CD8-positive, alpha-beta memory T cell (primary cell): ENCODE data around the gene ATOH8. TPM values are rescaled to one million over a fixed set of nuclear protein-coding genes. Genes with fewer than 3 reads are reported as not detected.
A peak's percentile ranks its signal among the peaks of the same experiment; 100 is the strongest.

ENCODE experiments used
- CTCF ChIA-PET: fragments of 350-600 bp; sonication (Branson Sonifier 250); formaldehyde crosslinking; loops from one replicate; lab custom pipeline; 2021; ENCODE audit warnings: antibody characterized with exemption; lab: Charles Lee
- POLR2A ChIA-PET: fragments of 350-600 bp; sonication (Branson Sonifier 250); formaldehyde crosslinking; loops from one replicate; lab custom pipeline; 2021; ENCODE audit warnings: antibody characterized with exemption; lab: Charles Lee
- DNase-seq, 5 donors: peaks; one replicate each; pipeline versions ENCODE4 v3.0.0 to v3.0.0-alpha.2; 2020 to 2022; ENCODE audit warnings: mixed read lengths in 1 of 5
- H3K27ac ChIP-seq: one replicate; pipeline ENCODE4 v1.7.0; 2013; ENCODE audit warnings: low read depth, mild to moderate bottlenecking, low read length, moderate library complexity
- H3K27me3 ChIP-seq: 2 replicates; pipeline ENCODE4 v1.7.0; 2013; ENCODE audit warnings: low read length, mild to moderate bottlenecking; ENCODE audit not compliant: insufficient read depth, poor library complexity, severe bottlenecking
- H3K36me3 ChIP-seq: 2 replicates; pipeline ENCODE4 v1.7.0; 2013; ENCODE audit warnings: mild to moderate bottlenecking, low read length, moderate library complexity; ENCODE audit not compliant: insufficient read depth
- H3K4me1 ChIP-seq: 2 replicates; pipeline ENCODE4 v1.7.0; 2013; ENCODE audit warnings: mild to moderate bottlenecking, low read length, moderate library complexity; ENCODE audit not compliant: insufficient read depth
- H3K4me3 ChIP-seq: 2 replicates; pipeline ENCODE4 v1.7.0; 2013; ENCODE audit warnings: mild to moderate bottlenecking, low read length
- H3K9me3 ChIP-seq: 2 replicates; pipeline ENCODE4 v1.7.0; 2013; ENCODE audit warnings: mild to moderate bottlenecking, low read length
- H3K27ac Mint-ChIP-seq, 8 donors: one replicate each; pipeline ENCODE4 v1.8.0; 2020 to 2021; ENCODE audit warnings: mixed read lengths in 8 of 8, mild to moderate bottlenecking in 6 of 8, inconsistent platforms in 3 of 8, moderate library complexity in 3 of 8
- H3K27me3 Mint-ChIP-seq, 2 donors: one replicate each; pipeline ENCODE4 v1.8.0; 2020 to 2021; ENCODE audit warnings: mixed read lengths in 2 of 2, mild to moderate bottlenecking in 1 of 2, moderate library complexity in 1 of 2
- H3K36me3 Mint-ChIP-seq, 3 donors: one replicate each; pipeline ENCODE4 v1.8.0; 2020 to 2021; ENCODE audit warnings: mixed read lengths in 3 of 3, inconsistent platforms in 1 of 3, mild to moderate bottlenecking in 1 of 3
- H3K4me1 Mint-ChIP-seq, 3 donors: one replicate each; pipeline ENCODE4 v1.8.0; 2020 to 2021; ENCODE audit warnings: mixed read lengths in 3 of 3, inconsistent platforms in 1 of 3, mild to moderate bottlenecking in 1 of 3
- H3K4me3 Mint-ChIP-seq, 7 donors: one replicate each; pipeline ENCODE4 v1.8.0; 2020 to 2021; ENCODE audit warnings: mixed read lengths in 7 of 7, mild to moderate bottlenecking in 6 of 7, moderate library complexity in 4 of 7, inconsistent platforms in 2 of 7
- H3K9me3 Mint-ChIP-seq, 5 donors: one replicate each; pipeline ENCODE4 v1.8.0; 2020 to 2022; ENCODE audit warnings: mixed read lengths in 5 of 5, mild to moderate bottlenecking in 3 of 5, moderate library complexity in 2 of 5, inconsistent platforms in 1 of 5
- polyA plus RNA-seq: library from polyadenylated mRNA; unstranded; fragments of 300-500 nt; fragmentation: Illumina TruSeq; gene quantifications from one replicate; pipeline ENCODE4 v1.2.3, GENCODE V29; 2021
- total RNA-seq, 2 experiments: library from RNA; stranded (reverse); gene quantifications; one replicate each; pipeline ENCODE4 v1.2.3, GENCODE V29; 2021

ATOH8 gene
- total and polyA plus RNA-seq, 3 experiments from 2014 or later: not detected

- CTCF ChIA-PET: interaction anchor here (1.1 kb wide), 1 partner anchor 40 kb away, joined by 3 read pairs; no protein-coding TSS in a partner anchor
- Histone ChIP-seq H3K4me1 (no peaks in the 10 kb centered on the region), H3K36me3 (no peaks in the 10 kb centered on the region), H3K4me3 (no peak overlapping the region), H3K27ac (no peak overlapping the region), H3K9me3 (no peaks in the 10 kb centered on the region), H3K27me3 (peaks cover 12% of the 10 kb centered on the region)
- no peak for DNase-seq
- POLR2A ChIA-PET: no interaction called here
- no peaks in the 10 kb centered on the region for H3K36me3 Mint-ChIP-seq
- H3K27me3 Mint-ChIP-seq: peaks cover 15 to 50% of the 10 kb centered on the region in 2 donors
- H3K4me3 Mint-ChIP-seq: peak overlapping the region in 1 of 7 donors; percentile 32
- H3K9me3 Mint-ChIP-seq: peaks cover 0 to 2% (median 0%) of the 10 kb centered on the region in 5 donors
- H3K27ac Mint-ChIP-seq: no peak overlapping the region
- peaks cover 0 to 5% (median 2%) of the 10 kb centered on the region in 3 donors for H3K4me1 Mint-ChIP-seq
These were observed 18.4 kb downstream of the ATOH8 start for GRCh38 chr2:85772019-85772745.

GRCh38 chr2:85772841-85773491, 19.2 kb downstream of the ATOH8 start:
- no peaks in the 10 kb centered on the region for H3K36me3 Mint-ChIP-seq
- Histone ChIP-seq H3K27me3 (peaks cover 12% of the 10 kb centered on the region), H3K9me3 (no peaks in the 10 kb centered on the region), H3K4me3 (no peak overlapping the region), H3K27ac (no peak overlapping the region), H3K4me1 (no peaks in the 10 kb centered on the region), H3K36me3 (no peaks in the 10 kb centered on the region)
- H3K27ac Mint-ChIP-seq: peak overlapping the region in 1 of 8 donors; percentile 42
- H3K4me3 Mint-ChIP-seq: peak overlapping the region in 1 of 7 donors; percentile 46
- CTCF ChIA-PET: no interaction called here
- H3K27me3 Mint-ChIP-seq: peaks cover 15 to 52% of the 10 kb centered on the region in 2 donors
- peaks cover 0 to 5% (median 2%) of the 10 kb centered on the region in 3 donors for H3K4me1 Mint-ChIP-seq
- POLR2A ChIA-PET: no interaction called here
- peaks cover 0 to 2% (median 0%) of the 10 kb centered on the region in 5 donors for H3K9me3 Mint-ChIP-seq
- no peak for DNase-seq

GRCh38 chr2:85773692-85774091, 19.9 kb downstream of the ATOH8 start:
- H3K4me3 ChIP-seq: no peak overlapping the region
- peaks cover 12% of the 10 kb centered on the region for H3K27me3 ChIP-seq
- ChIA-PET POLR2A (no interaction called here), CTCF (no interaction called here)
- Mint-ChIP-seq H3K4me3 (no peak overlapping the region), H3K9me3 (peaks cover 0 to 2% (median 0%) of the 10 kb centered on the region in 5 donors), H3K27ac (peak overlapping the region in 1 of 8 donors; percentile 51), H3K36me3 (no peaks in the 10 kb centered on the region), H3K27me3 (peaks cover 15 to 55% of the 10 kb centered on the region in 2 donors), H3K4me1 (peaks cover 0 to 5% (median 2%) of the 10 kb centered on the region in 3 donors)
- no peak overlapping the region for H3K27ac ChIP-seq
- no peaks in the 10 kb centered on the region for H3K4me1 ChIP-seq
- H3K9me3 ChIP-seq: no peaks in the 10 kb centered on the region
- DNase-seq: no peak
- no peaks in the 10 kb centered on the region for H3K36me3 ChIP-seq

GRCh38 chr2:85774126-85774978, 20.6 kb downstream of the ATOH8 start:
- Mint-ChIP-seq H3K9me3 (peaks cover 0 to 2% (median 0%) of the 10 kb centered on the region in 5 donors), H3K27ac (peak overlapping the region in 2 of 8 donors; percentile 23 to 77), H3K4me1 (peaks cover 0 to 5% (median 2%) of the 10 kb centered on the region in 3 donors), H3K4me3 (no peak overlapping the region), H3K36me3 (no peaks in the 10 kb centered on the region), H3K27me3 (peaks cover 15 to 51% of the 10 kb centered on the region in 2 donors)
- H3K9me3 ChIP-seq: no peaks in the 10 kb centered on the region
- H3K27ac ChIP-seq: no peak overlapping the region
- H3K36me3 ChIP-seq: no peaks in the 10 kb centered on the region
- H3K4me1 ChIP-seq: no peaks in the 10 kb centered on the region
- H3K4me3 ChIP-seq: no peak overlapping the region
- peaks cover 12% of the 10 kb centered on the region for H3K27me3 ChIP-seq
- ChIA-PET CTCF (interaction anchor here (0.9 kb wide), 1 partner anchor 46 kb away, joined by 3 read pairs; no protein-coding TSS in a partner anchor), POLR2A (no interaction called here)
- DNase-seq: no peak

GRCh38 chr2:85775406-85776381, 21.9 kb downstream of the ATOH8 start:
- Mint-ChIP-seq H3K9me3 (peaks cover 0 to 2% (median 0%) of the 10 kb centered on the region in 5 donors), H3K36me3 (no peaks in the 10 kb centered on the region), H3K4me1 (peaks cover 0 to 5% (median 2%) of the 10 kb centered on the region in 3 donors), H3K27ac (peak overlapping the region in 7 of 8 donors; percentile 50 to 90 (median 61)), H3K4me3 (peak overlapping the region in 2 of 7 donors; percentile 6 to 23), H3K27me3 (peaks cover 15 to 47% of the 10 kb centered on the region in 2 donors)
- Histone ChIP-seq H3K27me3 (peaks cover 11% of the 10 kb centered on the region), H3K4me1 (no peaks in the 10 kb centered on the region), H3K27ac (no peak overlapping the region), H3K36me3 (no peaks in the 10 kb centered on the region), H3K9me3 (no peaks in the 10 kb centered on the region), H3K4me3 (no peak overlapping the region)
- ChIA-PET CTCF (interaction anchor here (1.3 kb wide), 1 partner anchor 10 kb away, joined by 3 read pairs; no protein-coding TSS in a partner anchor), POLR2A (no interaction called here)
- DNase-seq: peak in 2 of 5 donors; percentile 25 to 47

- no peak for DNase-seq
- POLR2A ChIA-PET: no interaction called here
- no peaks in the 10 kb centered on the region for H3K36me3 ChIP-seq
- Mint-ChIP-seq H3K4me1 (peaks cover 0 to 5% (median under 1%) of the 10 kb centered on the region in 3 donors), H3K4me3 (no peak overlapping the region), H3K27ac (peak overlapping the region in 3 of 8 donors; percentile 21 to 63 (median 37)), H3K27me3 (peaks cover 14 to 37% of the 10 kb centered on the region in 2 donors), H3K36me3 (no peaks in the 10 kb centered on the region), H3K9me3 (peaks cover 0 to 2% (median 0%) of the 10 kb centered on the region in 5 donors)
- CTCF ChIA-PET: no interaction called here
- H3K27ac ChIP-seq: no peak overlapping the region
- H3K4me1 ChIP-seq: no peaks in the 10 kb centered on the region
- no peaks in the 10 kb centered on the region for H3K9me3 ChIP-seq
- H3K4me3 ChIP-seq: no peak overlapping the region
- H3K27me3 ChIP-seq: peaks cover 4% of the 10 kb centered on the region
These were observed 22.9 kb downstream of the ATOH8 start for GRCh38 chr2:85776672-85777071.

- H3K27me3 ChIP-seq: peaks cover 3% of the 10 kb centered on the region
These were observed 23.7 kb downstream of the ATOH8 start for GRCh38 chr2:85777441-85777861.

More at GRCh38 chr2:85777441-85777861, 23.7 kb downstream of the ATOH8 start:
- Histone ChIP-seq H3K9me3 (no peaks in the 10 kb centered on the region), H3K36me3 (no peaks in the 10 kb centered on the region), H3K4me1 (no peaks in the 10 kb centered on the region), H3K4me3 (no peak overlapping the region), H3K27ac (no peak overlapping the region)
- H3K4me3 Mint-ChIP-seq: no peak overlapping the region
- H3K36me3 Mint-ChIP-seq: no peaks in the 10 kb centered on the region
- no peak for DNase-seq
- CTCF ChIA-PET: interaction anchor here (0.9 kb wide), 1 partner anchor 48 kb away, joined by 3 read pairs; no protein-coding TSS in a partner anchor
- H3K9me3 Mint-ChIP-seq: peaks cover 0 to 2% (median 0%) of the 10 kb centered on the region in 5 donors
- POLR2A ChIA-PET: no interaction called here
- H3K27me3 Mint-ChIP-seq: peaks cover 14 to 34% of the 10 kb centered on the region in 2 donors
- peaks cover 0 to 5% (median 0%) of the 10 kb centered on the region in 3 donors for H3K4me1 Mint-ChIP-seq
- peak overlapping the region in 2 of 8 donors; percentile 37 to 51 for H3K27ac Mint-ChIP-seq
